NCI-H2081 (cell line): ENCODE measurements around the gene GOLGA7B.
A peak's percentile ranks its signal among the peaks of the same experiment; 100 is the strongest.

ENCODE experiments used
- DNase-seq, 2 experiments: peaks; one replicate each; lab custom pipeline; 2025; lab: John Stamatoyannopoulos, UW

The GOLGA7B gene

DNA sequence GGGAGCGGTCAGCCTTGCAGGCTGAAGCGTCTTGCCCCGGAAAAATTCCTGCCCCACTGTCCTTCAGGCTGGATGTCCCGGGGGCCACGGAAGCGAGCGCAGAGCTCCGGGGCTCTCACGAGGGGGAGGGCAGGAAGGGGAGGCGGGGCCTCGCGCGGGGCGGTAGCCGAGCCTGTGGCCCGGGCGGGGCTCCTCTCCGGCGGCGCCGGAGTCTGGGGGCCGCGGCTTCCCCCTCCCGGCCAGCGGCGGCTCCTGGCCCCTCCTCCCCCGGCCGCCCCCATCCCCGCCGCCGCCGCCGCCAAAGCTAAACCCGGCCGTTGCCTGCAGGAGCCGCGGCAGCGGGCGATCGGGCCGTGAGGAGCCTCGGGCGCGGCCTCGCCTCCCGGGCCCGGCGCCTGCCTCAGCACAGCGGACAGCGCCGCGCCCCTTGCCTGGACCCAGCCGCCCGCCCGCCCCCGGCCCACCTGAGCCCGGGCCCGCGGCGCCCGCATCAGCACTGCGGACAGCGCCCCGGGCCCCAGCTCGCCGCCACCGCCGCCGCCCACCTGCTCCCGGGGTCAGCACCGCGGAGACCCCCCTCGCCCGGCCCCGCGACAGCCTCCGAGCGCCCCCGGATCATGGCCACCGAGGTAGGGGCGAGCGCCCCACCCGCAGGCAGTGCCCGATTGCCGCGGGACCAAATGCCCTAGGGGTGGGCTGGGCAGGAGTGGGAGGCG lies at the start of gene GOLGA7B:
Gene GOLGA7B (plus strand): TSS at position 157 of the 716 bp plus-strand sequence. CDS start 461 bp downstream, at position 618.
- DNase-seq, result peak; percentile 20 to 35

DNA sequence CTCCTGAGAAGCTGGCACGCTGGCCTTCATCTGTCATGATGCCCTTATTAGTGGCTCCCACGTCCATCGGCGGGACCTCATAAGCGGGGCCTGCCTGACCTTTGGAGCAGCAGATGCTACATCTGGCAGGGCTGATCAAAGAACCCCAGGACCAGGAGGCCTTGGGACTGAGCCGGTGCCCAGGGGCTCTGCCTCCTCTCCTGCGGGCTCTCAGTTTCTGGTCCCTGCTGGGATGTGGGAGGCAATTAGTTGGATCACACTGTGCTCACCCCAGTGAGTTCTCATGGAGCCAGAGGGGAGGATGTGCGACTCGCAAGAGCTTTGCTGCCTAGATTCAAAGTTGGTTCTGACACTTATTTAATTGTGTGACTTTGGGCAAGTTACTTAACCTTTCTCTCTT lies 49.2 kb upstream of the GOLGA7B start:
- no peak for DNase-seq

GRCh38 chr10:97801422-97801821 lies 48.2 kb upstream of the GOLGA7B start:
- DNase-seq, result no peak

DNA sequence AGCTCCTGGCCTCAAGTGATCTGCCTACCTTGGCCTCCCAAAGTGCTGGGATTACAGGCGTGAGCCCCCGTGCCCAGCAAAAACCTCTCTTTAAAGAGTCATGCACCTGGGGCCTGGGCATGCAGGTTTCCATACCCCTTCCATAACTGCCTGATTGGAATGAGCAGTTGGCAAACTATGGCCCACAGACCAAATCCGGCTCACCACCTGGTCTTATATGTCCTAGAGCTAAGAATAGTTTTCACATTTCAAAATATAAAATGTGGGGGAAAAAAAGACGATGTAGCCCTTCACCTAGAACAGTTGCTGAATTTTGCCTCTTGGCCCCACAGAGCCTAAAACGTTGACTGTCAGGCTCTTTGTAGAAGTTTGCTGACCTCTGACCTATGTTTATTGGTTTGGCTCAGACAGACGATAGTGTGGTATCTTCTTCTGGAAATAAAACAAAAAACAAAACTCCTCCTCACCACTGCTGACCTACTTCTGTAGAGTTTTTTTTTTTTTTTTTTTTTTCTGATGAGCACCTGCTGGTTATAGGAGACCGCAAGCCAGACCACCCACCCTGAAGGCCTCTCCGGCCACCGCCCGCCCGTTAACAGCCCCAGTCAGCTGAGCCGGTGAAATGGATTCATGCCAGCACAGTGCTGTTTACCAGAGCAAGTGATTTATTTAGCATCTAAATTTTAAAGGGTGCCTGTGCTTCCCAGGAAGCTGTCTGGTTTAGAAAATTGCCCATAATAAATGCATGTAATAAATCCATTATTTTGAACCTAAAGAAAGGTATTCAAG lies 44.4 kb upstream of the GOLGA7B start:
- DNase-seq, result no peak

DNA sequence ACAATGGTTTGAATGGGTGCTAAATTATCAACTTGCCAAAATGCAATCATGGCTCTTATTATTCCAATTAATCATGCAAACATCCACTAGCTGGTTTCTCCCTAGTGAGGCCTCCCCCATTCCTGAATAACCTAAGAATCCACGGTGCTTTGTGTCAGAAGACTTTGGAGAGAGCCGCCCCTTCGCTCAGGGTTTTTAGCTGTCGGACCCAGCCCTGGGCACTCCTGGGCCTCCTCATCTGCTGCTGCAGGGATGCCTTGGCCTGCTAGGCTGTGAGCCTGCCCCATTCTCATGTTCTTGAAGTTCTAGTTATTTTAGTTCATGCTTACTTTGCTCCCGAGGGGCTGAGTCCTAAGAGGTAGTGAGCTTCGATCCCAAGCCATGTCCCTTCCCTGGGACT lies 43.7 kb upstream of the GOLGA7B start:
- no peak for DNase-seq

- no peak for DNase-seq
Observed at GRCh38 chr10:97810446-97810845, 39.2 kb upstream of the GOLGA7B start.

GRCh38 chr10:97811958-97812357 lies 37.7 kb upstream of the GOLGA7B start:
- no peak for DNase-seq

DNA sequence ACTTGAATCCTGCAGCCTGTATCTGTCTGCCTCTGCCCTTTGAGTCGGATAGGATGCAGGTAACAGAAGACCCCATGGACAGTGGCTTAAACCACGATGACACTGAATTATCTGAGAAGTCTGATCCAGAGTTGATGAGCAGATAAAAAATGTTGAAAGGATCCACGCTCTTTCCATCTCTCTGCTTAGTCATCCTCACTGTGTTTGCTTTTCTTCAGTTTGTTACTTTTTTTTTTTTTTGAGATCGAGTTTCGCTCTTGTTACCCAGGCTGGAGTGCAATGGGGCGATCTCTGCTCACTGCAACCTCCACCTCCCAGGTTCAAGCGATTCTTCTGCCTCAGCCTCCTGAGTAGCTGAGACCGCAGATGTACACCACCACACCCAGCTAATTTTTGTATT lies 36.9 kb upstream of the GOLGA7B start:
- DNase-seq, result no peak

GRCh38 chr10:97813311-97813710 lies 36.3 kb upstream of the GOLGA7B start:
- no peak for DNase-seq

DNA sequence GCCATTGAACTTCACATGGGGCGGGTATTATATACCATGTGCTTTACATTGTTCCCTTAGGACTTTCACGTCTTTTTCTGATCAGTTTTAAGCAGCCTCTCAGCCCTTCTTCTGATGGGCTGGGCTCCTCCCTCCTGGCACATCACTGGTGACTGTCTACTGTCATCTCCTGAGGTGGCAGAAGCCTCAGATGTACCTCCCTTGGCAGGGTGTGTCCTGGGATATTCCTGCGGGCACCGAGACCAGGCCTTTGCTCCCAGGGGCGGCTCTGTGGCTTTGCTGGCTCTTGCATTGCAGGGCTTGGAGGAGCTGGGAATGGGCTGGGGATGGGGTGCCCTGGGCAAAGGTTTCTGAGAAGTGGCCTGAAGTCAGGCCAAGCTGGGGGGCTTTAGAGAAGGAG lies 34.6 kb upstream of the GOLGA7B start:
- DNase-seq, result no peak

DNA sequence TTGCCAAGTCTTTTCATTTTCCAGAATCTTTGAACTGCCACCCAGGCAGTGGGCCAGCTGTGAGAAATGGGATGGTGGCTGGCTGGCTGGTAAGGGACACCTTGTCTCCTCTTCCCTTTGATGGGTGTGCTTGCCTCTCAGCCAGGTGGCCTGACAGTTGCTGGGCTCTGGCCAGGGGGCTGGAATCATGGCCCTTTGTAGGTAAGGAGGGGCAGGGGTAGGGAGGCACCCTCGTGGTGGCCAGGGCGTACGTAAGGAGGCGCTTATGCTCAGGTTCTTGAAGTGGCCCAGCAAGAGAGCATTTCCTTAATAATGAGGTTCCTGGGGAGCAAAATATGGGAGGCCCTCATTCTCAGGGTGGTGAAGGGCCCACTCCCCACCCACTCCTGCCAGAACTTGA lies 33.0 kb upstream of the GOLGA7B start:
- DNase-seq, result no peak

GRCh38 chr10:97818572-97818971 lies 31.1 kb upstream of the GOLGA7B start:
- no peak for DNase-seq

DNA sequence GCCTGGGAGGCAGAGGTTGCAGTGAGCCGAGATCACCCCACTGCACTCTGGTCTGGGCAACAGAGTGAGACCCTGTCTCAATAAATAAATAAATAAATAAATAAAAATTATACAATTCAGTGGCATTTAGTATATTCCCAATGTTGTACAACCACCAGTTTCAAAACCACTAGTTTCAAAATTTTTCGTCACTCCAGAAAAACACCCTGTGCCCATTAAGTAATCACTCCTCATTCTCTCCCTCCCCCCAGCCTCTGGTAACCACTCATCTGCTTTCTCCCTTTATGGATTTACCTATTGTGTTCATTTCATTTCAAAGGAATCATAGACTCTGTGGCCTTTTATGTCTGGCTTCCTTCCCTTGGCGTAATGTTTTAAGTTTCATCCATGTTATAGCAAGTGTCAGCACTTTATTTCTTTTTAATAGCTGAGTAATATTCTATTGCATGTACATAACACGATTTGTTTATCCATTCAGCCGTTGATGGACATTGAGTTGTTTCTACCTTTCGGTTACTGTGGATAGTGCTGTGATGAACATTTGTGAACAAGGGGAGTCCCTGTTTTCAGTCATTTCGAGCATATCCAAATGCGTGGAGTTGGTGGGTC lies 29.4 kb upstream of the GOLGA7B start:
- no peak for DNase-seq

DNA sequence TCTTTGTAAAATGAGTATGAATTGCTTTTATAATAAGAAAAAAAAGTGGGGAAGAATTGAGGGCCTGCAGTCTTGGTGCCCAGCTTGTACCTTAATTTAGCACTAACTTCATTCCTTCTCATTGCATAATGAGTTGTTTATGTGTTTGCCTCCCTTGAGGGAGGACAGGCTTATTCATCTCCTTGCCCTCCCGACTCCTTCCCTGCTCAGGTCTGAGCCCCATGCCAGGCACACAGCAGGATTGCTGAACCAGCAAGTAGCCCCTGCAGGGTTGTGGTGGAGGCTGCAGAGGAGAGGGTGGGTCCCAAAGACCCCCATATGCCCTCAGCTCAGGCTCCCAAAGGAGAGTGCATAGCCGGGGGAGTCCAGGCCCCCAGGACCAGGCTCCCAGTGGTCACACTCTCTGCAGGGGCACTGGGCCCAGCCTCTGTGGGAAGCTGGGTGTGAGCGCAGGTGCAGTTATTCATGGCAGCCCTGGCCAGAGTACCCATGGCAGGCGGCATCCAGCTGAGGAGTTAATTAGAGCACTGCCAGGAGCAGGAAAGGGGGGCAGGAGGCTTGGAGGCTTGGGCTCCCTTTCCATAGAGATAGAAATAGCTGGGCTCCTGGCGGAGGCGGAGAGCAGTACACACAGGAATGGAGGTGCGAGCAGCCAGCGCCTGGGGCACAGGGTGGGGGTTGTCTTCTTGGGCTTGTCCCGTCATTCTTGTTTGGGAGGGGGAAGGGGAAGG lies 28.2 kb upstream of the GOLGA7B start:
- peak; percentile 9 to 48 for DNase-seq

DNA sequence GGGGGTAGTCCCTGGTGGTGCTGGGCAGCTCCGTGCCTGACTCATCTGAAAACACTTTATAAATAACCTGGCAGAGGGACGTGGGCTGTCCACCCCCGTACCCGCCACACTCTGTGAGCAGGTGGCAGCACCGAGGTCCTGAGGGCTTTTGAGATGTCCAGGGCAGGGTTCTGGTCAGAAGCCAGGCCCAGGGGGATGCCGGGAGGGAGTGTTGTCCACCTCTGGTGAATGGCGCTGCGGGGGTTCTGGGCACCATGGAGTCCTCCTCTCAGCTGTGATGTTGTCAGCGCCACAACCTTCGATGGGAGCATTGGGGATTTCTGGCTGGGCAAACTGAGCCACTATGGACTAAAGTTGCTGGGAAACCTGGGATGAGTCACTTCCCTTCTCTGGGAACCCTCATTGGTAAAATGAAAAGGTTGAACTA lies 27.4 kb upstream of the GOLGA7B start:
- DNase-seq, result no peak

DNA sequence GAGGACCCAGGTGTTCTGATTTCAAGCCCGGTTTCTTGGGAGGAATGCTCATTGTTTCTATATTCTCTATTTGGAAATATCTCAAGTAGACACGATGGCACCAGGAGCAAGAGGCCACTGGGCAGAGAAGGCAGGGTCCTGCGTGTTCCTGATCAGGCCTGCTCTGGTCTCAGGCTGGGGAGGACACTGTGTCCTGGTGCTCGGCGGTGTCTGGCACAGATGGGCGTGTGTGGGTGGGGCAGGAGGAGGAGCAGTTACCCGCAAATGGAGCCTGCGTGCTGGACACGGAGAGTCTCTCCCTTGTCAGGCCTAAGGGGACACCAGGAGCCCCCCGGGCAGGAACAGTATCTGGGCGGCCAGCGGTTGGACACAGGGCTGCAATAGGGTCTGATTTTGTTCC lies 25.9 kb upstream of the GOLGA7B start:
- no peak for DNase-seq

DNA sequence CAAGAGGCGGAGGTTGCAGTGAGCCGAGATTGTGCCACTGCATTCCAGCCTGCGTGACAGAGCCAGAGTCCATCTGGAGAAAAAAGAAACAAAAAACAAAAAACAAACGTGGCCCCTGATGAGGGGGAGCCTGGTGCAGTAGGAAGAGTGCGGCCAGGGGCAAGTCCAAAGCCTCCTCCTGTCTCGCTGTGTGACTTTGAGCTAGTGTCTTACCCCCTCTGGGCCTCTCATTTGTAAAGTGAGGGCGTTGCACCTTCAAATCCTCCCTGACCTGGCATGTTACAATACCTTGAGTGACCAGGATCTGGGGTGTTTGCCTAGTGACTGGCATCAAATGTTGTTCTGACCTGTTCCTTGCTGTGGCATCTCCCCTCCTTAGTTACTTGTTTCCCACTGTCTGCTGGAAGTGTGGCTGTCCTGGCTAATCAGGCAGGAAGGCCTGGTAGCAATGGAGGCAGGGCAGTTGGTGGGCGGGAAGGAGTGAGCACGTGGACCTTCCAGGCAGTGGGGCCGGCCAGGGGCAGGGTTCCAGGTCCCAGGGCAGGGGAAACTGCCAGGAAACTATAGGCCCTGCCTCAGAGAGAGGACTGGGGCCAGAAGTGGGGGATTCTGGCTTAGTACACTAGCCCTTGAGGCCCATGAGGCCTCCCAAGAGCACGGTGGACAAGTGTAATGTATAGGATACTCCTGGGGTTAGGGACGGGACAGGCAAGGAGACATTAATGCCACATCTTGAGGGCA lies 24.5 kb upstream of the GOLGA7B start:
- DNase-seq, result no peak

DNA sequence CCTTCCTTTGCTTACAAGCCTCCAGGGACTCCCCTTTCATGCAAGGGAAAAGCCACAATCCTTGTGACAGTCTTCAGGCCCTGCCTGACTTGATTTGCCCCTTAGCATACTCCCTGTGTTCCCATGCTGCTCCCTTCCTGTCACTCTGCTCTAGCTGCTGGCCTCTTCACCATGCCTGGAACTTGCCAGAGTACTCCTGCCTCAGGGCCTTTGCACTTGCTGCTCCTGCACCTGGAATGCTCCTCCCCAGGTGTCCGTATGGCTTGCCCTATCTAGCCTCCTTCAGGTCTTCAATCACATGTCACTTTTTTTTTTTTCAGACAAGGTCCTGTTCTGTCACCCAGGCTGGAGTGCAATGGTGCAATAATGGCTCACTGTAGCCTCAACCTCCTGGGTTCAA lies 22.8 kb upstream of the GOLGA7B start:
- DNase-seq, result no peak

GRCh38 chr10:97827702-97828291 lies 21.8 kb upstream of the GOLGA7B start:
- DNase-seq, result no peak

DNA sequence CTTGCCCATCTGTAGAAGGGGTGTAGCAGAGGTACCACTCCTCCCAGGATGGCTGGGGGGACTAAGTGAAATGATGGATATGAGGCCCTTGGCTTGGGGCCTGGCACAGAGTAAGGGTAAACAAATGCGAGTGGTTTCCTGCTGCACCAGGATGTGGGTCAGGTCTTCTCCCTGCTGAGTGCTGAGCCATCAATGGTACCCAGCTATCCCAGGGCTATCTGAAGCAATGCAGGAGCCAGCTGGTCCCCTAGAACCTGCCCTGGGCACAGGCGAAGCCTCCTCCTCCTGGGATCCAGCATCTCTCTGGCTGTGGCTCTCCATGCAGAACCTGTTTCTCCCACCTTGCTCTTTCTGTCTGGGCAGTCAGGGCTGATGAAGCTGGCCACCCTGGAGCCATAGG lies 20.9 kb upstream of the GOLGA7B start:
- DNase-seq, result no peak

DNA sequence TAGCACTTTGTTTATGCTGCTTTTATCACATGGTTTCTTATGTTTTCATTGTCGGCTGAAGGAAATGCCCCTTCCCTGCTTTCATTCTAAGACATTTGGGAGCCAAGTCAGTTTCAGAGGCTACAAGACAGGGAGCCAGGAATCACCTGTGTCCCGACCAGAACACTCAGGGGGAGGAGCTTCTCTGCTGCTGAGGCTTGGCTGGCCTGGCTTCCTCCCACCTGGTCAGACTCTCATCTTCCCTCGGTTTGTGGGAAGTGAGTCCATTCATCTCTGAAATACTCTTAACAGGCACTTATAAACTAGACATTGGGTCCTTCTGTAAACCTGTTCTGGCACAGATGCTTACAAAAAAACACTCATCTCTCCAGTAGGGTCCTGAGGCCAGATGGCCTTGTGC lies 19.6 kb upstream of the GOLGA7B start:
- DNase-seq, result no peak
